ENCODE measurements around the gene ATP13A3.

Gene ATP13A3

GRCh38 chr3:194446172-194446571 lies 40.6 kb downstream of the ATP13A3 start:
- DNase-seq (ENCODE audit: low read depth in 2 of 2, low spot score in 1 of 2) = no peak

- DNase-seq (ENCODE audit: low read depth in 2 of 2, low spot score in 1 of 2) = no peak
Observed at GRCh38 chr3:194443901-194444300, 42.9 kb downstream of the ATP13A3 start.

- no peak for DNase-seq (ENCODE audit: low read depth in 2 of 2, low spot score in 1 of 2)
Observed at GRCh38 chr3:194440756-194441155, 46.0 kb downstream of the ATP13A3 start.

- DNase-seq (ENCODE audit: low read depth in 2 of 2, low spot score in 1 of 2) = no peak
Observed at GRCh38 chr3:194439881-194440550, 46.8 kb downstream of the ATP13A3 start.

GRCh38 chr3:194434503-194434902 lies 52.3 kb downstream of the ATP13A3 start:
- DNase-seq (ENCODE audit: low read depth in 2 of 2, low spot score in 1 of 2) = no peak

GRCh38 chr3:194431554-194431953 lies 55.2 kb downstream of the ATP13A3 start:
- no peak for DNase-seq (ENCODE audit: low read depth in 2 of 2, low spot score in 1 of 2)

- DNase-seq (ENCODE audit: low read depth in 2 of 2, low spot score in 1 of 2) = no peak
Observed at GRCh38 chr3:194425399-194425798, 61.4 kb downstream of the ATP13A3 start.

GRCh38 chr3:194424953-194425352 lies 61.8 kb downstream of the ATP13A3 start:
- DNase-seq (ENCODE audit: low read depth in 2 of 2, low spot score in 1 of 2) = no peak

- no peak for DNase-seq (ENCODE audit: low read depth in 2 of 2, low spot score in 1 of 2)
Observed at GRCh38 chr3:194424373-194424772, 62.4 kb downstream of the ATP13A3 start.

- no peak for DNase-seq (ENCODE audit: low read depth in 2 of 2, low spot score in 1 of 2)
Observed at GRCh38 chr3:194423317-194423716, 63.5 kb downstream of the ATP13A3 start.

- DNase-seq (ENCODE audit: low read depth in 2 of 2, low spot score in 1 of 2) = no peak
Observed at GRCh38 chr3:194422188-194422587, 64.6 kb downstream of the ATP13A3 start.

GRCh38 chr3:194418671-194419070 lies 68.1 kb downstream of the ATP13A3 start:
- DNase-seq (ENCODE audit: low read depth in 2 of 2, low spot score in 1 of 2) = no peak

- no peak for DNase-seq (ENCODE audit: low read depth in 2 of 2, low spot score in 1 of 2)
Observed at GRCh38 chr3:194407423-194407822, 79.4 kb downstream of the ATP13A3 start.

GRCh38 chr3:194405766-194406165 lies 81.0 kb downstream of the ATP13A3 start:
- no peak for DNase-seq (ENCODE audit: low read depth in 2 of 2, low spot score in 1 of 2)

GRCh38 chr3:194404365-194405140 lies 82.2 kb downstream of the ATP13A3 start:
- no peak for DNase-seq (ENCODE audit: low read depth in 2 of 2, low spot score in 1 of 2)

GRCh38 chr3:194401868-194402329 lies 84.9 kb downstream of the ATP13A3 start:
- no peak for DNase-seq (ENCODE audit: low read depth in 2 of 2, low spot score in 1 of 2)

- DNase-seq (ENCODE audit: low read depth in 2 of 2, low spot score in 1 of 2) = no peak
Observed at GRCh38 chr3:194401346-194401745, 85.5 kb downstream of the ATP13A3 start.

GRCh38 chr3:194399874-194400411 lies 86.9 kb downstream of the ATP13A3 start:
- no peak for DNase-seq (ENCODE audit: low read depth in 2 of 2, low spot score in 1 of 2)

GRCh38 chr3:194399166-194399565 lies 87.6 kb downstream of the ATP13A3 start, which contains the start of gene GP5:
GP5 (minus strand) TSS chr3:194399266; CDS start chr3:194398282, 984 bp downstream.
- no peak for DNase-seq (ENCODE audit: low read depth in 2 of 2, low spot score in 1 of 2)

GRCh38 chr3:194397757-194398312 lies 89.0 kb downstream of the ATP13A3 start:
- no peak for DNase-seq (ENCODE audit: low read depth in 2 of 2, low spot score in 1 of 2)

- DNase-seq (ENCODE audit: low read depth in 2 of 2, low spot score in 1 of 2) = no peak
Observed at GRCh38 chr3:194396859-194397756, 89.7 kb downstream of the ATP13A3 start.

All from stimulated activated CD8-positive, alpha-beta memory T cell treated with anti-CD3 and anti-CD28 coated beads, Interleukin-4, amount 100 ng/mL, for 4 hours (primary cell).